Measurements from ENCODE around the gene SETDB1. TPM values are rescaled to one million over a fixed set of nuclear protein-coding genes. Genes with fewer than 3 reads are reported as not detected.
A peak's percentile ranks its signal among the peaks of the same experiment; 100 is the strongest.

The SETDB1 gene
- total and polyA plus RNA-seq, 2 of the 13 experiments (the other 11 are each of a cell fraction or from before 2014, with no cell fraction given) = 33.1 to 34.6 TPM

DNA sequence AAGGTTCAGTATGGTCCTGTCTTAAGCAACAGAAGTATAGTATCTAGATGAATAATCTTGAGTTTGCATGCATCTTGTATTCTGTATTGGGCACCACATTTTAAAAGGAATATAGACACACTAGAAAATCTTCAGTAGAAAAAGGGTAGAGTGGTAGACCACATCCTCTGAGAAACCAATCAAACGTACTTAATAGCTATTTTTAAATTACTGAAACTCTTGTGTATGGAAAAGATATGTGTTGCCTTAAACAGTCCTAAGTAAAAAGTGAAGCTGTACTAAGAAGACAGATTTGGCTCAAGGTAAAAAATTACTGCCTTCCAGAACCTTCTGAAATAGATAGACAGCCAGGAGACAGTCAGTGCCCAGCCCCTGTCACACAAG lies 36.1 kb upstream of the SETDB1 start (continued):
- no peak for TF ChIP-seq ZNF138 (CRISPR knock-in tag; IDR thresholded peaks at IDR 0.05; ENCODE audit: low read depth)

DNA sequence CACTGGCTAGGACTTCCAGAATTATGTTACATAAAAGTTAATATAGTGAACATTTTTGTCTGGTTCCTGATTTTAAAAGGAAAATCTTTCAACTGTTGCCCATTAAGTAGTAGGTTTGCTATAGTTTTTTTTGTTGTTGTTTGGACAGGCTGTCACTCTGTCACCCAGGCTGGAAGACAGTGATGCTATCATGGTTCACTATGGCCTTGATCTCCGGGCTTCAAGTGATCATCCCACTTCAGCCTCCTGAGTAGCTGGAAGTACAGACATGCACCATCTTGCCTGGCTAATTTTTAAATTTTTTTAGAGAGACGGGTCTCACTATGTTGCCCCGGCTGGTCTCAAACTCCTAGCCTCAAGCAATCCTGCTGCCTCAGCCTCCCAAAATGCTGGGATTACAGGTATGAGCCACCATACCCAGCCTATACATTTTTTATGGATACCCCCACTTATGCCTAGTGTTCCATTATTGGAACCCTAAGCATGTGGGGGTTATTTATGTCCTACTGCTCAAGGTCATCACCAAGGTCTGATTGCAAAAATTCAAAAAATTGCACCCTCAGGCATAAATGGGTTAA lies 32.7 kb upstream of the SETDB1 start:
- ChIA-PET CTCF (ENCODE audit: low intra/inter-chr PET ratio, low total read pairs) (no interaction called here), POLR2A (no interaction called here)
- no peaks in the 10 kb centered on the region for H4K20me1 ChIP-seq (ENCODE audit: insufficient read depth, low read length)
- no peaks in the 10 kb centered on the region for H3K9me3 ChIP-seq (ENCODE audit: low read length)
- H3K4me1 ChIP-seq (ENCODE audit: insufficient read depth, low read length) = peaks cover 8% of the 10 kb centered on the region; the same call in 1 of the 2 replicates
- intact Hi-C loops (cut with micrococcal nuclease; ENCODE audit: unreplicated experiment) (no loop called here), in situ Hi-C loops (cut with HindIII; ENCODE audit: extremely low pct_ligation_motif_present, low pct_unique_long_range_greater_than_20kb) (no loop called here)
- H3K27me3 ChIP-seq (ENCODE audit: control insufficient read depth in 1 of 2, insufficient read depth in 2 of 2, low read length in 2 of 2) = no peaks in the 10 kb centered on the region
- H3K27ac ChIP-seq (ENCODE audit: extremely low read length, insufficient read depth, low read length) = no peak overlapping the region
- no peaks in the 10 kb centered on the region for H3K79me2 ChIP-seq (ENCODE audit: insufficient read depth, low read length)
- no peak overlapping the region for H3K4me2 ChIP-seq (ENCODE audit: low read depth, low read length)
- no peak for ATAC-seq
- no peaks in the 10 kb centered on the region for H3K36me3 ChIP-seq (replicated peaks in 1 of 2; ENCODE audit: control insufficient read depth in 1 of 2, insufficient read depth in 2 of 2, low read length in 2 of 2)
- TF ChIP-seq ZNF121 (CRISPR knock-in tag; IDR thresholded peaks at IDR 0.05) (peak; percentile 29; the same call in 1 of the 2 replicates), RBAK (CRISPR knock-in tag; IDR thresholded peaks at IDR 0.05) (no peak)
- H2AFZ ChIP-seq (ENCODE audit: low read length) = no peak overlapping the region
- FAIRE-seq = no peak
- no peak overlapping the region for H3K9ac ChIP-seq (ENCODE audit: insufficient read depth, low read depth, low read length)
- no peak for DNase-seq (ENCODE audit: low spot score)
- no TSS peak for BruUV-seq (replicated peaks)
- no peak overlapping the region for H3K4me3 ChIP-seq (replicated peaks in 1 of 3; ENCODE audit: insufficient read depth in 1 of 3, low read depth in 2 of 3, low read length in 3 of 3)
- WGBS (ENCODE audit: low lambda C conversion rate) = 56% methylated on average over 3 of the region's 3 CpGs

DNA sequence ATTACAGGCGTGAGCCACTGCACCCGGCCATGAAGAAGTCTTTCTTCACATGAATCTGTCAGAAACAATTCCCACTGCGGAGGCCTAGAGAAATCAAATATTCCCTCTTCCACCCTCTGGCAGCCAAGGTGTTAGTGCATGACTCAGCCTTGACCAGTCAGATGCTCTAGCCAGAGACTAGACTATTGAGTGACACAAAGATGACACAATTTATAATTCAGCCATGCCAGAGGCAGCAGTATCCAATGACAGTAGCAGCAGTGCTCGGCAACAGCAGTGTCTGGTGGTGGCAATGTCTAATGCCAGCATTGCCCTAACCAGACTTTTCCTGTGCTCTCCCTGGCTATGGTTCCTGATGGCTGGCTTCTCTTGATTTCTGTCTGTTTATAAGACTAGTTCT lies 30.5 kb upstream of the SETDB1 start:
- Histone ChIP-seq H3K9ac (ENCODE audit: insufficient read depth, low read depth, low read length) (no peak overlapping the region), H3K9me3 (ENCODE audit: low read length) (no peaks in the 10 kb centered on the region), H3K4me1 (ENCODE audit: insufficient read depth, low read length) (peaks cover 8% of the 10 kb centered on the region; the same call in 1 of the 2 replicates), H3K79me2 (ENCODE audit: insufficient read depth, low read length) (no peaks in the 10 kb centered on the region), H3K27me3 (ENCODE audit: control insufficient read depth in 1 of 2, insufficient read depth in 2 of 2, low read length in 2 of 2) (no peaks in the 10 kb centered on the region), H3K4me2 (ENCODE audit: low read depth, low read length) (no peak overlapping the region), H3K27ac (ENCODE audit: extremely low read length, insufficient read depth, low read length) (no peak overlapping the region), H4K20me1 (ENCODE audit: insufficient read depth, low read length) (no peaks in the 10 kb centered on the region), H3K36me3 (replicated peaks in 1 of 2; ENCODE audit: control insufficient read depth in 1 of 2, insufficient read depth in 2 of 2, low read length in 2 of 2) (no peaks in the 10 kb centered on the region), H3K4me3 (replicated peaks in 1 of 3; ENCODE audit: insufficient read depth in 1 of 3, low read depth in 2 of 3, low read length in 3 of 3) (no peak overlapping the region), H2AFZ (ENCODE audit: low read length) (no peak overlapping the region)
- FAIRE-seq (no peak), DNase-seq (ENCODE audit: low spot score) (peak; percentile 13), ATAC-seq (peak; percentile 54)
- ChIA-PET CTCF (ENCODE audit: low intra/inter-chr PET ratio, low total read pairs) (no interaction called here), POLR2A (no interaction called here)
- intact Hi-C loops (cut with micrococcal nuclease; ENCODE audit: unreplicated experiment) (no loop called here), in situ Hi-C loops (cut with HindIII; ENCODE audit: extremely low pct_ligation_motif_present, low pct_unique_long_range_greater_than_20kb) (no loop called here)
- no TSS peak for BruUV-seq (replicated peaks)
- no peak for TF ChIP-seq ISX (CRISPR knock-in tag; conservative IDR thresholded peaks at IDR 0.05)
- TF ChIP-seq, protein P1, sequence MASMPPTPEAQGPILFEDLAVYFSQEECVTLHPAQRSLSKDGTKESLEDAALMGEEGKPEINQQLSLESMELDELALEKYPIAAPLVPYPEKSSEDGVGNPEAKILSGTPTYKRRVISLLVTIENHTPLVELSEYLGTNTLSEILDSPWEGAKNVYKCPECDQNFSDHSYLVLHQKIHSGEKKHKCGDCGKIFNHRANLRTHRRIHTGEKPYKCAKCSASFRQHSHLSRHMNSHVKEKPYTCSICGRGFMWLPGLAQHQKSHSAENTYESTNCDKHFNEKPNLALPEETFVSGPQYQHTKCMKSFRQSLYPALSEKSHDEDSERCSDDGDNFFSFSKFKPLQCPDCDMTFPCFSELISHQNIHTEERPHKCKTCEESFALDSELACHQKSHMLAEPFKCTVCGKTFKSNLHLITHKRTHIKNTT (CRISPR knock-in tag; IDR thresholded peaks at IDR 0.05) = no peak
- peak; percentile 74; the same call in 1 of the 2 replicates for TF ChIP-seq RFX5 (IDR thresholded peaks at IDR 0.05; ENCODE audit: low read depth, low read length)
- TF ChIP-seq FOSL2 (CRISPR knock-in tag; IDR thresholded peaks at IDR 0.05) = peak; percentile 35; the same call in 1 of the 2 replicates
- no peak for TF ChIP-seq PHF21A (CRISPR knock-in tag; IDR thresholded peaks at IDR 0.05)
- no peak for TF ChIP-seq NFKB2 (CRISPR knock-in tag; IDR thresholded peaks at IDR 0.05; ENCODE audit: borderline replicate concordance)
- TF ChIP-seq, protein P2, sequence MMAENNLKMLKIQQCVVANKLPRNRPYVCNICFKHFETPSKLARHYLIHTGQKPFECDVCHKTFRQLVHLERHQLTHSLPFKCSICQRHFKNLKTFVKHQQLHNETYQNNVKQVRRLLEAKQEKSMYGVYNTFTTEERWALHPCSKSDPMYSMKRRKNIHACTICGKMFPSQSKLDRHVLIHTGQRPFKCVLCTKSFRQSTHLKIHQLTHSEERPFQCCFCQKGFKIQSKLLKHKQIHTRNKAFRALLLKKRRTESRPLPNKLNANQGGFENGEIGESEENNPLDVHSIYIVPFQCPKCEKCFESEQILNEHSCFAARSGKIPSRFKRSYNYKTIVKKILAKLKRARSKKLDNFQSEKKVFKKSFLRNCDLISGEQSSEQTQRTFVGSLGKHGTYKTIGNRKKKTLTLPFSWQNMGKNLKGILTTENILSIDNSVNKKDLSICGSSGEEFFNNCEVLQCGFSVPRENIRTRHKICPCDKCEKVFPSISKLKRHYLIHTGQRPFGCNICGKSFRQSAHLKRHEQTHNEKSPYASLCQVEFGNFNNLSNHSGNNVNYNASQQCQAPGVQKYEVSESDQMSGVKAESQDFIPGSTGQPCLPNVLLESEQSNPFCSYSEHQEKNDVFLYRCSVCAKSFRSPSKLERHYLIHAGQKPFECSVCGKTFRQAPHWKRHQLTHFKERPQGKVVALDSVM (CRISPR knock-in tag; IDR thresholded peaks at IDR 0.05) = no peak
- WGBS (ENCODE audit: low lambda C conversion rate) = 37% methylated on average over 4 of the region's 4 CpGs
